ENCODE results near the gene PHLDB1. TPM values are rescaled to one million over a fixed set of nuclear protein-coding genes. Genes with fewer than 3 reads are reported as not detected.

PHLDB1 gene
- total RNA-seq, 4 donors from 2014 or later = 16.5 to 35.7 (median 22.7) TPM

GRCh38 chr11:118614511-118614910 is 7.1 kb downstream of the PHLDB1 start:
- in situ Hi-C loops (cut with MboI; ENCODE audit: low sequenced_read_pairs in 4 of 4) = no loop called here
- DNase-seq = no peak
- ATAC-seq = no peak
- Histone ChIP-seq H3K36me3 (no peaks in the 10 kb centered on the region), H3K4me3 (no peak overlapping the region), H3K9me3 (no peaks in the 10 kb centered on the region), H3K27ac (peak overlapping the region in 1 of 4 donors; percentile 18), H3K27me3 (no peaks in the 10 kb centered on the region), H3K4me1 (peaks cover 26 to 28% of the 10 kb centered on the region in 2 donors)
- intact Hi-C loops (cut with DNase I; ENCODE audit: low total_unique reads) = no loop called here
- no peak for TF ChIP-seq POLR2A (IDR thresholded peaks at IDR 0.05)
- TF ChIP-seq, protein P1, sequence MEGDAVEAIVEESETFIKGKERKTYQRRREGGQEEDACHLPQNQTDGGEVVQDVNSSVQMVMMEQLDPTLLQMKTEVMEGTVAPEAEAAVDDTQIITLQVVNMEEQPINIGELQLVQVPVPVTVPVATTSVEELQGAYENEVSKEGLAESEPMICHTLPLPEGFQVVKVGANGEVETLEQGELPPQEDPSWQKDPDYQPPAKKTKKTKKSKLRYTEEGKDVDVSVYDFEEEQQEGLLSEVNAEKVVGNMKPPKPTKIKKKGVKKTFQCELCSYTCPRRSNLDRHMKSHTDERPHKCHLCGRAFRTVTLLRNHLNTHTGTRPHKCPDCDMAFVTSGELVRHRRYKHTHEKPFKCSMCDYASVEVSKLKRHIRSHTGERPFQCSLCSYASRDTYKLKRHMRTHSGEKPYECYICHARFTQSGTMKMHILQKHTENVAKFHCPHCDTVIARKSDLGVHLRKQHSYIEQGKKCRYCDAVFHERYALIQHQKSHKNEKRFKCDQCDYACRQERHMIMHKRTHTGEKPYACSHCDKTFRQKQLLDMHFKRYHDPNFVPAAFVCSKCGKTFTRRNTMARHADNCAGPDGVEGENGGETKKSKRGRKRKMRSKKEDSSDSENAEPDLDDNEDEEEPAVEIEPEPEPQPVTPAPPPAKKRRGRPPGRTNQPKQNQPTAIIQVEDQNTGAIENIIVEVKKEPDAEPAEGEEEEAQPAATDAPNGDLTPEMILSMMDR (IDR thresholded peaks at IDR 0.05 in 4 of 5, conservative IDR thresholded peaks at IDR 0.05 in 1 of 5) = no peak

GRCh38 chr11:118615282-118615975 is 8.0 kb downstream of the PHLDB1 start:
- intact Hi-C loops (cut with DNase I; ENCODE audit: low total_unique reads) = no loop called here
- no peaks in the 10 kb centered on the region for H3K36me3 ChIP-seq

DNA sequence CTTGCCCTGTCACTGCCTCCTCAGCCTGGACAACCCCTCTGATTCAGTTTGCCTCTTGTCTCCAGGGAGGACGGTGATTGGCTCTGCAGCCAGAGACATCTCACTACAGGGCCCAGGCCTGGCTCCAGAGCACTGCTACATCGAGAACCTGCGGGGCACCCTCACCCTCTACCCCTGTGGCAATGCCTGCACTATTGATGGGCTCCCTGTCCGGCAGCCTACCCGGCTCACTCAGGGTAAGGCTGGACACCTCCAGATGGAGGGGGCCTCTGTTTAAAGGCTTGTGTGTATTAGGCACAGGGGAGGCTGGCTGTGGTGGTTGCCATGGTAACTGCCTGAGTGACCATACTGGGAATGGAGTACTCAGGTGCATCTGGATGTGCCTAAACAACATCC is 8.6 kb downstream of the PHLDB1 start:
- Histone ChIP-seq H3K4me3 (no peak overlapping the region), H3K36me3 (no peaks in the 10 kb centered on the region), H3K27me3 (no peaks in the 10 kb centered on the region), H3K4me1 (peaks cover 34 to 40% of the 10 kb centered on the region in 2 donors), H3K27ac (no peak overlapping the region), H3K9me3 (no peaks in the 10 kb centered on the region)
- intact Hi-C loops (cut with DNase I; ENCODE audit: low total_unique reads) (no loop called here), in situ Hi-C loops (cut with MboI; ENCODE audit: low sequenced_read_pairs in 4 of 4) (no loop called here)
- DNase-seq = no peak
- ATAC-seq = no peak
- no peak for TF ChIP-seq POLR2A (IDR thresholded peaks at IDR 0.05)
- TF ChIP-seq, protein P1 (IDR thresholded peaks at IDR 0.05 in 4 of 5, conservative IDR thresholded peaks at IDR 0.05 in 1 of 5) = no peak

More at GRCh38 chr11:118615282-118615975, 8.0 kb downstream of the PHLDB1 start:
- no peak for ATAC-seq
- Histone ChIP-seq H3K4me3 (no peak overlapping the region), H3K27me3 (no peaks in the 10 kb centered on the region), H3K27ac (no peak overlapping the region), H3K9me3 (no peaks in the 10 kb centered on the region), H3K4me1 (peaks cover 32 to 36% of the 10 kb centered on the region in 2 donors)
- DNase-seq = no peak
- no peak for TF ChIP-seq POLR2A (IDR thresholded peaks at IDR 0.05)
- TF ChIP-seq, protein P1 (IDR thresholded peaks at IDR 0.05 in 4 of 5, conservative IDR thresholded peaks at IDR 0.05 in 1 of 5) = no peak
- in situ Hi-C loops (cut with MboI; ENCODE audit: low sequenced_read_pairs in 4 of 4) = no loop called here

DNA sequence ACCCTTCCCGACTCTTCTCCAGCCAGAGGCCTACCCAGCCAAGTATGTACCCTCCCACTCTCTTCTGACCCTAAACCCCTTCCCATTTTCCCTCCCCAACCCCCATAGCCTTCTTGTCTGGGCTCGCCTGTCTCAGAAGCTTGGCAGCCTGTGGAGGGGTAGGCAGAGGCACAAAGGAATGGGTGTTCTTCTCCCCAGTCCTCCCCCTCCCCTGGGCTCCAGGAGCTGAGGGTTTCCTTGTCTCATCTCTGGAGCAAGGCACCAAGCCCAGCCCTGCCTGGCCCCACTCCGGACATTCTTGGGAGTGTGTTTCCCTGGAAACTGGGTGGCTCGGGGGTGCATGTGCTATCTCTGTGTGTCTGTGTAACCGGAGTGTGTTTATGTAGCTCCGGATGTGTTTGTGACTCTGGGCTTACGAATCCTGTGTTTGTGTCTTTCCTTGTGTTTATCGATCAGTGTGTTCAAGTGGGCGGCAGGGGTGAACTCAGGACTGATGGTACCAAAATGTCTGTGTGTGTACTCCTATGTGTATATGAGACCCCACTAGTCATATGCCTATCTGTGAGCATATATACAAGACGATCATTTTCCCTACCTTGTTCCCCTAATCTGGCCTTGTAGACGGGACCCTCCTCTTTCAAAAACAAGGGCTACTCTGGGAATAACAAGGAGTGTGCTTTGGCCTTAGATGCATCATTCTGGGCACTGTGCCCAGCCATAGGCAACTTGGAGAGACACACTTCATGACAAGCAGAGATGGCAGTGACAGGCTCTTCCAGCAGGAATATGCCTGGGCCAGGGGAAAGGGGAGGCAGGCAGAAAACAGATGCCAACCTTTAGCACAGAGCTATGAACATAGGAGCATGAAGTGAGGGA is 10.9 kb downstream of the PHLDB1 start:
- H3K27me3 ChIP-seq = no peaks in the 10 kb centered on the region
- intact Hi-C loops (cut with DNase I; ENCODE audit: low total_unique reads) (no loop called here), in situ Hi-C loops (cut with MboI; ENCODE audit: low sequenced_read_pairs in 4 of 4) (no loop called here)
- DNase-seq (no peak), ATAC-seq (no peak)
- peak overlapping the region; percentile 65 to 97 (median 96) for H3K27ac ChIP-seq
- no peaks in the 10 kb centered on the region for H3K9me3 ChIP-seq
- no peak for TF ChIP-seq POLR2A (IDR thresholded peaks at IDR 0.05)
- TF ChIP-seq, protein P1 (IDR thresholded peaks at IDR 0.05 in 4 of 5, conservative IDR thresholded peaks at IDR 0.05 in 1 of 5) = no peak
- no peaks in the 10 kb centered on the region for H3K36me3 ChIP-seq
- peaks cover 47 to 49% of the 10 kb centered on the region in 2 donors for H3K4me1 ChIP-seq
- no peak overlapping the region for H3K4me3 ChIP-seq
